Skeletal muscle cell (primary cell): ENCODE data around the gene STIM2.

Experiments
- DNase-seq: peaks from one replicate; pipeline ENCODE4 v3.0.0-alpha.2; 2010; ENCODE audit warnings: low read depth
- H3K4me3 ChIP-seq: 2 replicates; pipeline ENCODE4 v1.5.1; 2011; ENCODE audit warnings: low read depth, mild to moderate bottlenecking, control low read depth, low read length, moderate library complexity

Gene STIM2

DNA sequence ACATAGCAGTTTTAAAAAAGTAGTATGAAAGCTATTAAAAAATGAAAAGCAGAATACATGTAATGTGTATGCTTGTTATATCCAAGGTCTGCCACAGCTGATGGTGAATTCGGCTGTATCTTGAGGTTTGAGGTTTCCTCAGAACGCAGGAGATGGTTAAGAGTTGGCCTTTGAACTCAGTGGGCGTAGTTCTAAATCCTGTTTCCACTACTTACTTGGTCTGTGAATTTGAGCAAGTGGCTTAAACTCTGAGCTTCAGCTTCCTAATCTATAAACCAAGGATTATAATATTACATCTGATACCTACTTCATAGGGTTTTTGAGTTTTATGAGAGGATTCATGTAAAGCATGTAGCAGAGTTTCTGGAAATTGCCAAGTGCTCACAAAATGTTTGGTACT lies 125.2 kb downstream of the STIM2 start:
- no peak overlapping the region for H3K4me3 ChIP-seq
- DNase-seq = no peak

DNA sequence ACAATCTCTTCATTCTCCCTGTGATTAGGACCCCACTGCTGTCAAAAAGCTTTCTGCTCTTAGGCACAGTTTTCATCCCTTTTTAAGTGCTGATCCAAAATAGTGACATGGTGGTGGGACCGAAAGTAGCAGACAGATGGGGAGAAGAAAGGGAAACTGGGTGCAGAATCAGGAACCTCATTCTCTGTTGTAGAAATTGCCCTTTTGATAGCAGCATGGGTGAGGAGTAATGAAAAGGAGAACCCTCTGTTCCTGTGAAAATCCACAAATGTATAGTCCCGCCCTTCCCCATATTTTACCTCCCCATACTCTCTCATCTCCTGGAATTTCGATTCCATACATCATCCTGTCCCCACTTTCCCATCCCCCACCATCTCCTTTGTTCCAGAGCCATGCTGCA lies 126.5 kb downstream of the STIM2 start:
- no peak overlapping the region for H3K4me3 ChIP-seq
- DNase-seq = no peak

DNA sequence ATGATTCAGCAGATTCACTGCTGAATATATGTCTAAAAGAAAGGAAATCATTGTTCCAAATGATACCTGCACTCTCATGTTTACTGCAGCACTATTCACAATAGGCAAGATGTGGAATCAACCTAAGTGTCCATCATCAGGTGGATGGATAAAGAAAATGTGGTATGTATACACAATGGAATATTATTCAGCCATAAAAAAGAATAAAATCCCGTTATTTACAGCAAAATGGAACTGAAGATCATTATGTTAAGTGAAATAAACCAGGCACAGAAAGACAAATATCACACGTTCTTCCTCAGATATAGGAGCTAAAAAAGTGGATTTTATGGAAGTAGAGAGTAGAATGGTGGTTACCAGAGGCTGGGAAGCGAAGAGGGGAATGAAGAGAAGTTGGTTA lies 130.4 kb downstream of the STIM2 start:
- no peak overlapping the region for H3K4me3 ChIP-seq
- DNase-seq = no peak

DNA sequence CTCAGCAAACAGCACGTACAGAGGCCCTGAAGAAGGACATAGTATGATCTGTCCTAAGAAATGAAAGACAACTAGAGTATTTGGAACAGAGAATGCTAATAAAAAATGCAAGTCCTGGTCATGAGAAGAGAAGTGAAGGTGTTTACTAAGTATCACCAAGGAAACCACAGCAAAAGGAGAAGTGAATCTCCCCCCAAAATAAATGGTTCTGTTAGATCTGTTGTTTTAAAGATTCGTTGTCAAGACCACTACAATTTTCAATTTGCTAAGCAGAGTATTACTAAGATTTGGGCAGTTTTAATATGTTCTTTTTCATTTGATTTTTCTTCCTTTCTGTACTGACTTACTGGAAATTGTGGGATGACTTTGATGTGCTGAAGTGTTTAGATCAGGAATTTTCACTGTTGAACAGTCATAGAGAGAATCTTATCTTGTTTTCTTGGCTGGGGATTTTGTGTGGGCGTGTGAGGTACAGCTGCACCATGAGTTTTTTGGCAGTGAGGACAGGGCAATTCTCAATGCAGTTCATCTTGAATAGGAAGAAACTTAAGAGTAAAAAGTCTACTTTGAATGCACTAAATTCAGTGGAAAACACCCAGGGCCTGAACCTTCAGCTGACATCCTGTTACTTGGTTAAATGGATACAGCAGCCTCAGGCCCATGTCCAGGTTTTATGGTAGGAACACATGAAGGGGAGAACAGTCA lies 132.2 kb downstream of the STIM2 start:
- H3K4me3 ChIP-seq = no peak overlapping the region
- peak; percentile 51 for DNase-seq

DNA sequence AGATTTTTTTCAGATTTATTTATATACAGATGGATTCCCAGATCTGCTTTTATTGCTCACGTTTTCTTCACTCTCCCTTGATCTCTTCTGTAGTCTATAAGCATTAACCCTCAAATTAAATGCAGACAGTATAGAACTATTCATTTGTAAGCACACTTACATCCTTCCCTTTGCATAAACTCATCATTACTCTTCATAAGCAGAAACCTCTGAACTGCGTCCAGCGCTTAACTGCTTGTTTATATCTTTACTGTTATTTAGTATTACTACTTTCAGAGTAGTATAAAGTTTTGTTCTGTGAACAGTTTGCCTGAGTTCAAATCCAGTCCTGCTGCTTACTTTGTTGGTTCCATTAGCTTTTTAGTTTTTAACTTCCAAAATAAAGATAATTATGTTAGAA lies 132.9 kb downstream of the STIM2 start:
- no peak for DNase-seq
- no peak overlapping the region for H3K4me3 ChIP-seq

DNA sequence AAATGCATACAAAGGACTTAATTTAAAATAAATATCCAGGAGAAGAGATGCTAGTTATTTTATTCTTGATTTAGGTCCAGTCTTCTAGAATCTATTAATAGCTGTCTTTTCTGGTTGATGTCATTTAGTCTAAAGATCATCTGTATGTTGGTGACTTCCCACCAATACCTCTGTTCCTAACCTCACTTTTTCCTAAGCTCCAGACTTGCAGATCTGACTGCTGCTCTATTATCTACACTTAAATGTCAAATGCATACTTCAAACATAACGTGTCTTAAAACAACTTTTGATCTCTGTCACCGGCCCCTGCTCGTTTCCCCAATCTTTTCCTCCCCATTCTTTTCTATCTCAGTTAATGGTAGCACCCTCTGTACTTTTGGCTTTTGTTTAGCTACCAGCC lies 133.3 kb downstream of the STIM2 start:
- DNase-seq = no peak
- H3K4me3 ChIP-seq = no peak overlapping the region

- H3K4me3 ChIP-seq = no peak overlapping the region
- DNase-seq = no peak
Measured at GRCh38 chr4:26995316-26995715, 134.7 kb downstream of the STIM2 start.

GRCh38 chr4:26996745-26997144 lies 136.1 kb downstream of the STIM2 start:
- no peak for DNase-seq
- H3K4me3 ChIP-seq = no peak overlapping the region

DNA sequence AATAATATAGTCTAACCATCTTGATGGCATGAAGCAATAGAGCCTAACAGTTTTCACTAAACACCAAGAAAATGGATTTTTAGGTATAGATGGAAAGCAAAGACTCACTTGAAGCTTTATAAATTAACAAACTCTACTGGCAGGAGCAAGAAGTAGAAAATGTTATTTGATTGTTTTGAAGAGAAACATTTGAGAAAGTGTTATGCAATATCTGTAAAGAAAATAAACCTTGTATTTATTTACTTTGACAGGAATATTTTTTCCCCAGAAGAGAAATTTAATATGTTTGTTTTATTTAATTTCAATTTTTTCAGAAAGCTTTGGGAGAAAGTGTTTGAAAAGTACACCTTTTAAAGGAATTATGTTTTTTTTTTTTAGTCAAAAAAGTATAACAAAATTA lies 139.0 kb downstream of the STIM2 start:
- DNase-seq = no peak
- no peak overlapping the region for H3K4me3 ChIP-seq

DNA sequence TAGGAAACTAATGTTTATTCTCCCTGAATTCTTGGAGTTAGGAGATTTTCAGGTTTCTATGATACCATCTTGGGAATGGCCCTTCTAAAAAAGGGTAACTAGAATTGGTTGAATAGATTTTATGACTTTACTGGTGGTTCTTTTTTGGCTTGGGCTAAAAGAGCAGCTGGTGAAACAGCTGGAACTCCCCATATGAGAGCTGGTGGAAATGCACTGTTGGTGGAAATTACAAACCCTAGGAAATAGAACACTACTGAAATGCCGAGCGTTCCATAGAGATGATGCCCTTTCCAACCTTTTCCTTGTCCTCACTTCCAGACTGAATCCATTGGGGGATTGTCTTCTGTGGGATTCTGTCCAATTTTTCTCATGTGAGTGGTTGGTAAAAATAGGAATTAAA lies 139.5 kb downstream of the STIM2 start:
- no peak overlapping the region for H3K4me3 ChIP-seq
- no peak for DNase-seq

DNA sequence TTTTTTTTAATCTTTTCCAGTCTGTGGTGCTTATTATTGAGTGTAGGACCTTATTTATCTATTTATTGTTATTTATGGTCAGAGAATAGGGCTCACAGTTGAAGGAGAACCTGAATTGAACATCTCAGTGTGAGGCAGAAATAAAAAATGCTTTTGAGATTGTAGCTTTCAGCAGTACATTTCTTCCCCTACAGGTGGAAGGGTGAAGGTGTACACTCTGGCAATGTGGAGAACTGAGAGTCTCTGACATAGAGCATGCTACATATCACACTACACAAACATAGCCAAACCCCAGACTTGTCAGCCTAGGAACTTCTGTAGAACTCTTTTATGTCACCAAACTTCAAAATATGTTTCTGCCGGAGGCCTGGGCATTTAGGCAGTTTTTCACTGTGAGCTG lies 140.2 kb downstream of the STIM2 start:
- no peak overlapping the region for H3K4me3 ChIP-seq
- DNase-seq = no peak

- no peak for DNase-seq
- H3K4me3 ChIP-seq = no peak overlapping the region
Measured at GRCh38 chr4:27001398-27002164, 140.9 kb downstream of the STIM2 start.

- DNase-seq = no peak
- H3K4me3 ChIP-seq = no peak overlapping the region
Measured at GRCh38 chr4:27003642-27004113, 143.0 kb downstream of the STIM2 start.

- DNase-seq = no peak
- no peak overlapping the region for H3K4me3 ChIP-seq
Measured at GRCh38 chr4:27005501-27005900, 144.9 kb downstream of the STIM2 start.

DNA sequence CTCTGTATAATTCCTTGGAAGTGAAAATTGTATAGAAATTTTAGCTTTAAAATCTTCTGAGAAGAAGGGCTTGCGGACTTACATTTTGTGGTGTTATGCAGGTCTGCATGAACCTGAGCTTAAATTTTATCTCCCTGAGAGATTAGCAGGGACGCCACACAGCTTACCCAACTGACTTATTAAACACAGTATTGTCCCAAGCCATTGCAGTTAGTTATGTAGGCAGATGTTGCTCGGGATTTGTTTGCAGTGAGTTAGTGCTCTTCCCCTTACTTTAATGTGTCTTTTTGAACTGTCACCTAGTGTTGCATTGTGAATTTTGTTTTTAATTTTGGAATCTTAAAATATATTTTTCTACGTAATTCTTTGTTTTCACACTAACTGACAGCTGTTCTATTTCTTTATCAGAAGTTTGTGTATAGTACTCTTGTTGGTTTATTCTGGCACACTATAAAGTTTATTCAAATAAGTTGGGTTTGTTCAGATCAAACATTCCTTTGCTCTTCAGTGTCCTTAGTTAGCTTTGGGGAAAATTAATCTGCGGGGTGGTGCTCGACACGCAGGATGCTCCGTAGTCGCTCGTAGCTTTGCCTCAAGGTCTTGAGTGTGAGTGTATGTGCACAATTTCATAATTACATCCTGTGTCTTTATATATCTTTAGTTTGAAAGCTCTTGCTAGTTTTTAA lies 145.4 kb downstream of the STIM2 start:
- H3K4me3 ChIP-seq = no peak overlapping the region
- no peak for DNase-seq

- no peak for DNase-seq
Measured at GRCh38 chr4:27006646-27007045, 146.0 kb downstream of the STIM2 start.

DNA sequence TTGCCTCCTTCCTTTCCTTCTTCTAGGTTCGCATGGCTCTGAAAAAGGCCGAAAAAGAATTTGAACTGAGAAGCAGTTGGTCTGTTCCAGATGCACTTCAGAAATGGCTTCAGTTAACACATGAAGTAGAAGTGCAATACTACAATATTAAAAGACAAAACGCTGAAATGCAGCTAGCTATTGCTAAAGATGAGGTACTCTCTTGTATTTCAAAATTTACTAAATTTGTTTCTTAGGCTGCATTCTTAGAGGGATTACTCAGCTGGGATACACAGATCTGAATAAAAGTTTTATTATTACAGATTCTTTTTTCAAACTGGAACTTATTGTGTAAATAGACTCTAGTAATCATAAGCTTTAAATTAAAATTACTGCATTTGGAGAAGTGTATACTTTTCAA lies 146.9 kb downstream of the STIM2 start:
- H3K4me3 ChIP-seq = no peak overlapping the region
- no peak for DNase-seq

More at GRCh38 chr4:27006646-27007045, 146.0 kb downstream of the STIM2 start:
- H3K4me3 ChIP-seq = no peak overlapping the region

GRCh38 chr4:27008679-27009078 lies 148.0 kb downstream of the STIM2 start:
- no peak overlapping the region for H3K4me3 ChIP-seq

GRCh38 chr4:27009539-27009938 lies 148.9 kb downstream of the STIM2 start:
- H3K4me3 ChIP-seq = no peak overlapping the region
- no peak for DNase-seq

More at GRCh38 chr4:27008679-27009078, 148.0 kb downstream of the STIM2 start:
- no peak for DNase-seq

- DNase-seq = no peak
- H3K4me3 ChIP-seq = no peak overlapping the region
Measured at GRCh38 chr4:27010334-27010940, 149.8 kb downstream of the STIM2 start.
